ENCODE measurements around the gene MBP.

GRCh38 chr18:77103187-77103850 lies 29.3 kb downstream of the MBP start:
- TF ChIP-seq, protein P1, sequence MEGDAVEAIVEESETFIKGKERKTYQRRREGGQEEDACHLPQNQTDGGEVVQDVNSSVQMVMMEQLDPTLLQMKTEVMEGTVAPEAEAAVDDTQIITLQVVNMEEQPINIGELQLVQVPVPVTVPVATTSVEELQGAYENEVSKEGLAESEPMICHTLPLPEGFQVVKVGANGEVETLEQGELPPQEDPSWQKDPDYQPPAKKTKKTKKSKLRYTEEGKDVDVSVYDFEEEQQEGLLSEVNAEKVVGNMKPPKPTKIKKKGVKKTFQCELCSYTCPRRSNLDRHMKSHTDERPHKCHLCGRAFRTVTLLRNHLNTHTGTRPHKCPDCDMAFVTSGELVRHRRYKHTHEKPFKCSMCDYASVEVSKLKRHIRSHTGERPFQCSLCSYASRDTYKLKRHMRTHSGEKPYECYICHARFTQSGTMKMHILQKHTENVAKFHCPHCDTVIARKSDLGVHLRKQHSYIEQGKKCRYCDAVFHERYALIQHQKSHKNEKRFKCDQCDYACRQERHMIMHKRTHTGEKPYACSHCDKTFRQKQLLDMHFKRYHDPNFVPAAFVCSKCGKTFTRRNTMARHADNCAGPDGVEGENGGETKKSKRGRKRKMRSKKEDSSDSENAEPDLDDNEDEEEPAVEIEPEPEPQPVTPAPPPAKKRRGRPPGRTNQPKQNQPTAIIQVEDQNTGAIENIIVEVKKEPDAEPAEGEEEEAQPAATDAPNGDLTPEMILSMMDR (conservative IDR thresholded peaks at IDR 0.05 in 1 of 2, IDR thresholded peaks at IDR 0.05 in 1 of 2; ENCODE audit: low read depth in 1 of 2, low read length in 2 of 2), result no peak
- TF ChIP-seq EZH2 (IDR thresholded peaks at IDR 0.05; ENCODE audit: low read length, missing control alignments), result no peak
